GM12878 (cell line): ENCODE results near the gene ZNF653. TPM values are rescaled to one million over a fixed set of nuclear protein-coding genes. Genes with fewer than 3 reads are reported as not detected.
A peak's percentile ranks its signal among the peaks of the same experiment; 100 is the strongest.

ENCODE experiments used
- BHLHE40 ChIP-seq, 2 experiments: fragments of 450-650 bp in 1 of 2; IDR thresholded peaks; 2 replicates each; pipeline ENCODE4 v1.6.1; 2011 to 2017; ENCODE audit warnings: low read depth in 2 of 2, borderline replicate concordance in 1 of 2, improper control_type of control experiment in 1 of 2, low read length in 1 of 2, mild to moderate bottlenecking in 1 of 2
- CEBPB ChIP-seq, 2 experiments: fragments of 150-350 bp in 1 of 2; IDR thresholded peaks; 2 replicates each; pipeline ENCODE4 v1.6.1; 2012 to 2014; ENCODE audit warnings: low read depth in 2 of 2, low read length in 2 of 2, borderline replicate concordance in 1 of 2, inconsistent platforms in 1 of 2
- CHD4 ChIP-seq: fragments of 200-600 bp; sonication (generic); IDR thresholded peaks from 2 replicates; pipeline ENCODE4 v1.6.1; 2016; ENCODE audit warnings: mild to moderate bottlenecking
- DPF2 ChIP-seq: fragments of 450-650 bp; IDR thresholded peaks from 2 replicates; pipeline ENCODE4 v1.6.1; 2017; ENCODE audit warnings: mild to moderate bottlenecking
- EGR1 ChIP-seq, 2 experiments: IDR thresholded peaks; 1 replicate in 1 of 2; 2 replicates in 1 of 2; pipeline ENCODE4 v1.6.1; 2011 to 2012; ENCODE audit warnings: low read depth in 2 of 2, low read length in 2 of 2, borderline replicate concordance in 1 of 2, mild to moderate bottlenecking in 1 of 2, moderate library complexity in 1 of 2
- EP300 ChIP-seq, 2 experiments: fragments of 150-350 bp in 1 of 2; IDR thresholded peaks; 2 replicates each; pipeline ENCODE4 v1.6.1; 2011 to 2012; ENCODE audit warnings: low read depth in 2 of 2, low read length in 2 of 2, borderline replicate concordance in 1 of 2, improper control_type of control experiment in 1 of 2, inconsistent platforms in 1 of 2; ENCODE audit not compliant: control insufficient read depth in 1 of 2
- GATAD2B ChIP-seq: fragments of 450-650 bp; conservative IDR thresholded peaks from 2 replicates; pipeline ENCODE4 v1.6.1; 2017; ENCODE audit warnings: low read depth, mild to moderate bottlenecking, moderate library complexity
- IKZF2 ChIP-seq, 2 experiments: fragments of 450-650 bp; IDR thresholded peaks; 2 replicates each; pipeline ENCODE4 v1.6.1; 2017; ENCODE audit warnings: mild to moderate bottlenecking in 2 of 2, moderate library complexity in 2 of 2
- JUNB ChIP-seq: IDR thresholded peaks from 2 replicates; pipeline ENCODE4 v1.6.1; 2016; ENCODE audit warnings: antibody characterized with exemption, mild to moderate bottlenecking
- JUND ChIP-seq: IDR thresholded peaks from 2 replicates; pipeline ENCODE4 v1.6.1; 2012; ENCODE audit warnings: low read depth, mild to moderate bottlenecking, low read length, improper control_type of control experiment, moderate library complexity
- KDM1A ChIP-seq: fragments of 200-600 bp; sonication (generic); IDR thresholded peaks from 2 replicates; pipeline ENCODE4 v1.6.1; 2016; ENCODE audit warnings: borderline replicate concordance
- MXI1 ChIP-seq: fragments of 150-350 bp; IDR thresholded peaks from 2 replicates; pipeline ENCODE4 v1.6.1; 2011; ENCODE audit warnings: low read depth, mild to moderate bottlenecking, inconsistent platforms, low read length, improper control_type of control experiment
- MYC ChIP-seq: IDR thresholded peaks from 2 replicates; pipeline ENCODE4 v1.6.1; 2011; ENCODE audit warnings: mild to moderate bottlenecking, low read length, moderate library complexity, inconsistent platforms; ENCODE audit not compliant: insufficient read depth, insufficient replicate concordance, insufficient read length, severe bottlenecking
- NR2C2 ChIP-seq: IDR thresholded peaks from 2 replicates; pipeline ENCODE4 v1.6.1; 2011; ENCODE audit warnings: borderline replicate concordance, low read depth; ENCODE audit not compliant: control insufficient read depth, insufficient read length
- PAX8 ChIP-seq: fragments of 450-650 bp; IDR thresholded peaks from 2 replicates; pipeline ENCODE4 v1.6.1; 2017; ENCODE audit warnings: mild to moderate bottlenecking, moderate library complexity
- POLR2AphosphoS5 ChIP-seq: IDR thresholded peaks from 2 replicates; pipeline ENCODE4 v1.6.1; 2011; ENCODE audit warnings: mild to moderate bottlenecking, low read length, inconsistent platforms
- RAD21 ChIP-seq: IDR thresholded peaks from 2 replicates; pipeline ENCODE4 v1.6.1; 2011; ENCODE audit warnings: mild to moderate bottlenecking, low read depth, low read length, moderate library complexity; ENCODE audit not compliant: insufficient read depth
- RAD51 ChIP-seq: fragments of 450-650 bp; IDR thresholded peaks from 2 replicates; pipeline ENCODE4 v1.6.1; 2016; ENCODE audit warnings: moderate library complexity, mild to moderate bottlenecking, inconsistent platforms
- RBBP5 ChIP-seq: fragments of 200-600 bp; sonication (generic); conservative IDR thresholded peaks from 2 replicates; pipeline ENCODE4 v1.6.1; 2016
- RUNX3 ChIP-seq: IDR thresholded peaks from 2 replicates; pipeline ENCODE4 v1.6.1; 2012; ENCODE audit warnings: low read length, inconsistent platforms
- SMARCA5 ChIP-seq: fragments of 450-650 bp; IDR thresholded peaks from 2 replicates; pipeline ENCODE4 v1.6.1; 2017; ENCODE audit warnings: mild to moderate bottlenecking
- SP1 ChIP-seq: IDR thresholded peaks from one replicate; pipeline ENCODE4 v1.6.1; 2011; ENCODE audit warnings: low read depth, low read length
- SREBF2 ChIP-seq: IDR thresholded peaks from 2 replicates; pipeline ENCODE4 v1.6.1; 2012; ENCODE audit warnings: mild to moderate bottlenecking, low read length
- SUZ12 ChIP-seq: fragments of 200-600 bp; sonication (generic); IDR thresholded peaks from one replicate; pipeline ENCODE4 v1.6.1; 2018; ENCODE audit warnings: antibody characterized with exemption, mild to moderate bottlenecking; ENCODE audit not compliant: unreplicated experiment
- ZNF207 ChIP-seq: fragments of 450-650 bp; IDR thresholded peaks from 2 replicates; pipeline ENCODE4 v1.6.1; 2014; ENCODE audit warnings: antibody characterized with exemption, mild to moderate bottlenecking, borderline replicate concordance
- ZNF384 ChIP-seq: IDR thresholded peaks from 2 replicates; pipeline ENCODE4 v1.6.1; 2012; ENCODE audit warnings: low read depth, mild to moderate bottlenecking, low read length, improper control_type of control experiment, borderline replicate concordance
- polyA plus RNA-seq, 11 experiments: library from polyadenylated mRNA; depleted of rRNA in 4 of 11; unstranded in 6 of 11; stranded (reverse) in 5 of 11; fragments of >200 nt; fragmentation: Nextera tagmentation in 4 of 11; fragmentation: Illumina TruSeq in 1 of 11; extraction: Ambion mirVana in 4 of 11; extraction: Trizol in 1 of 11; gene quantifications; 1 replicate in 1 of 11; 2 replicates in 10 of 11; pipeline versions ENCODE4 v1.2.1 to v1.2.3, GENCODE V29; 2011 to 2016; ENCODE audit warnings: inconsistent platforms in 2 of 11, missing spikeins in 2 of 11, low read depth in 1 of 11
- total RNA-seq, 4 experiments: library from RNA; depleted of rRNA in 3 of 4; stranded (reverse); fragments of >200 nt in 3 of 4; fragmentation: Illumina TruSeq in 1 of 4; extraction: Trizol in 1 of 4; gene quantifications; 2 replicates each; pipeline versions ENCODE4 v1.2.1 to v1.2.3, GENCODE V29; 2013 to 2021
- TF ChIP-seq, protein P1 (sequence below): fragments of 150-350 bp; IDR thresholded peaks from 2 replicates; pipeline ENCODE4 v1.6.1; 2014; ENCODE audit warnings: mild to moderate bottlenecking, low read depth, low read length
- TF ChIP-seq, protein P2 (sequence below): fragments of 450-650 bp; IDR thresholded peaks from 2 replicates; pipeline ENCODE4 v1.6.1; 2016; ENCODE audit warnings: mild to moderate bottlenecking

Gene ZNF653
- total and polyA plus RNA-seq, 10 of the 15 experiments (the other 5 are each of a cell fraction or from before 2014, with no cell fraction given), result 2.2 to 13.2 (median 6.7) TPM; not detected in 2

DNA sequence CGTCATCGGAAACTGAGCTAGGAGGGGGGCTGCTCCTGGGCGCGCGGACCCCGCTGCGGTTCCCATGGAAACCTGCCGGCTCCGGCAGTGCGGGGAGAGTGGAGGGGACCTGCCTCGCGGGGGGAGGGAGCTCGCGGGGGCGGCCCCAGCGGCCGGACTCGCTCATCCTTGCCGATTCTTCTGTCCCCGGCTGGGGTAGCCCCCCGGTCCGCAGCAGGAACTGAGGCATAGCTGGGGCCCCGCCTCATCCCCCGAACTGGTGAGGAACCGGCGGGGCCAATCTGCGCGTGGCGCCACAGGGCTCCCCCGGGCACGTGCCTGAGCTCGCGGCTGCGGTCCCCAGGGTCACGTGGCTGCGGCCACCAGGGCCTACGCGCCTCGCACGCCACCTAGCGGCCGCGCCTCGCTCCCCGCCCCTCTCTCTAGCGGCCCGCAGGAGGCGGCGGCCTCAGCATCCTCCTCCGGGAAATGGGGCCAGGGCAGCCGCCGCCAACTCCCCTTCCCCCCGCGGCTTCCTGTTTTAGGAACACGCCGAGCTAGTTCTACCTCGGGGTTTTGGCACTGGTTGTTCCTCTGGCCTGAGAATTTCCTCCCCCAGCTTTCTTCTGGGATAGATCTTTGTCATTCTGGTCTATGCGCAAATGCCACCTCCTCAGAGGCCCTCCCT lies 23.1 kb downstream of the ZNF653 start (continued):
- TF ChIP-seq, protein P1, sequence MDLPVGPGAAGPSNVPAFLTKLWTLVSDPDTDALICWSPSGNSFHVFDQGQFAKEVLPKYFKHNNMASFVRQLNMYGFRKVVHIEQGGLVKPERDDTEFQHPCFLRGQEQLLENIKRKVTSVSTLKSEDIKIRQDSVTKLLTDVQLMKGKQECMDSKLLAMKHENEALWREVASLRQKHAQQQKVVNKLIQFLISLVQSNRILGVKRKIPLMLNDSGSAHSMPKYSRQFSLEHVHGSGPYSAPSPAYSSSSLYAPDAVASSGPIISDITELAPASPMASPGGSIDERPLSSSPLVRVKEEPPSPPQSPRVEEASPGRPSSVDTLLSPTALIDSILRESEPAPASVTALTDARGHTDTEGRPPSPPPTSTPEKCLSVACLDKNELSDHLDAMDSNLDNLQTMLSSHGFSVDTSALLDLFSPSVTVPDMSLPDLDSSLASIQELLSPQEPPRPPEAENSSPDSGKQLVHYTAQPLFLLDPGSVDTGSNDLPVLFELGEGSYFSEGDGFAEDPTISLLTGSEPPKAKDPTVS, result no peak
- TF ChIP-seq PAX8, result no peak
- no peak for TF ChIP-seq JUNB
- peak; percentile 100 for TF ChIP-seq BHLHE40 (IDR thresholded peaks at IDR 0.05; ENCODE audit: borderline replicate concordance in 1 of 2, low read depth in 2 of 2, low read length in 1 of 2)
- TF ChIP-seq RBBP5, result no peak
- TF ChIP-seq ZNF207, result peak; percentile 91; the same call in 1 of the 2 replicates
- TF ChIP-seq CHD4, result no peak
- TF ChIP-seq SMARCA5, result peak; percentile 100
- peak in 1 of 2 experiments; percentile 31; a peak in 1 of 4 replicates for TF ChIP-seq IKZF2 (IDR thresholded peaks at IDR 0.05)
- no peak for TF ChIP-seq NR2C2
- peak; percentile 86 for TF ChIP-seq MYC
- TF ChIP-seq RAD21, result peak; percentile 69
- no peak for TF ChIP-seq SUZ12
- peak; percentile 7 to 35; a peak in 1 of 4 replicates for TF ChIP-seq EP300 (IDR thresholded peaks at IDR 0.05; ENCODE audit: borderline replicate concordance in 1 of 2, control insufficient read depth in 1 of 2, low read depth in 2 of 2, low read length in 2 of 2)
- peak; percentile 82 for TF ChIP-seq MXI1
- no peak for TF ChIP-seq SREBF2
- no peak for TF ChIP-seq CEBPB (IDR thresholded peaks at IDR 0.05; ENCODE audit: borderline replicate concordance in 1 of 2, low read depth in 2 of 2, low read length in 2 of 2)
- TF ChIP-seq, protein P2, sequence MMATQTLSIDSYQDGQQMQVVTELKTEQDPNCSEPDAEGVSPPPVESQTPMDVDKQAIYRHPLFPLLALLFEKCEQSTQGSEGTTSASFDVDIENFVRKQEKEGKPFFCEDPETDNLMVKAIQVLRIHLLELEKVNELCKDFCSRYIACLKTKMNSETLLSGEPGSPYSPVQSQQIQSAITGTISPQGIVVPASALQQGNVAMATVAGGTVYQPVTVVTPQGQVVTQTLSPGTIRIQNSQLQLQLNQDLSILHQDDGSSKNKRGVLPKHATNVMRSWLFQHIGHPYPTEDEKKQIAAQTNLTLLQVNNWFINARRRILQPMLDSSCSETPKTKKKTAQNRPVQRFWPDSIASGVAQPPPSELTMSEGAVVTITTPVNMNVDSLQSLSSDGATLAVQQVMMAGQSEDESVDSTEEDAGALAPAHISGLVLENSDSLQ, result no peak
- TF ChIP-seq DPF2, result peak; percentile 89
- TF ChIP-seq SP1, result peak; percentile 46
- peak; percentile 93 for TF ChIP-seq RAD51
- TF ChIP-seq ZNF384, result no peak
- no peak for TF ChIP-seq JUND
- peak; percentile 90 for TF ChIP-seq GATAD2B
- TF ChIP-seq KDM1A, result no peak
- TF ChIP-seq RUNX3, result peak; percentile 95
- TF ChIP-seq POLR2AphosphoS5, result no peak
- peak in 1 of 2 experiments; percentile 47; a peak in 1 of 3 replicates for TF ChIP-seq EGR1 (IDR thresholded peaks at IDR 0.05; ENCODE audit: borderline replicate concordance in 1 of 2, low read depth in 2 of 2, low read length in 2 of 2)
